Suppressor macrophage treated with lipopolysaccharide for 4 hours (primary cell): ENCODE results near the gene GPRC5D.

Experiments used
- DNase-seq: peaks from one replicate; pipeline ENCODE4 v3.0.0-alpha.2; 2020

GPRC5D gene

GRCh38 chr12:12933742-12934141 is 18.2 kb downstream of the GPRC5D start:
- no peak for DNase-seq

DNA sequence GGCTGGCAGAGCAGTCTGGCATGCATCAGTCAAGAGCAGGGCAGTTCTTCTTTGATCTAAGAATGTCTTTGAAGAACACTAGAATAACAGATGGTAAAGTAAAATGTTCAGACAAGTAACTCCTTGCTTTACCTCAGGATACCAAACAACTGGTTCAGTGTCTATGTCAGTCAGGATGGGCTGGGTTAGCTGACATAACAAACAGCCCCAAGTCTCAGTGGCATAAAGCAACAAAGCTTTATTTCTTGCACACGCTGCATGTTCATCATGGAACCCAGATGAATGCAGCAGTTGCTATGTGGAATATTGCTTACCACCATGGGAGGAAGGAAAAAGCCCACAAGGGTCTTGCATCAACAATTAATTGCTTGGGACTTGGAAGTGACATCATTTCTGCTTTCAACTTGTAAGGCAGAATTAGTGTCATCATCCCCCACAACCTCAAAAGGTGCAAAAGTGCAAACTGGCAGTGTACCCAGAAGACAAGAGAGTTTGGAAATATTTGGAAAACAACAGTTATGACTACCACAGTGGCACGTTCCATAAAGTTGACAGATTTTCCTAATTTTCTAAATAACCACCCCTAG is 21.2 kb downstream of the GPRC5D start:
- peak; percentile 9 for DNase-seq

GRCh38 chr12:12929696-12930095 is 22.3 kb downstream of the GPRC5D start:
- DNase-seq, result no peak

GRCh38 chr12:12927211-12928079 is 24.5 kb downstream of the GPRC5D start:
- DNase-seq, result peak; percentile 9

DNA sequence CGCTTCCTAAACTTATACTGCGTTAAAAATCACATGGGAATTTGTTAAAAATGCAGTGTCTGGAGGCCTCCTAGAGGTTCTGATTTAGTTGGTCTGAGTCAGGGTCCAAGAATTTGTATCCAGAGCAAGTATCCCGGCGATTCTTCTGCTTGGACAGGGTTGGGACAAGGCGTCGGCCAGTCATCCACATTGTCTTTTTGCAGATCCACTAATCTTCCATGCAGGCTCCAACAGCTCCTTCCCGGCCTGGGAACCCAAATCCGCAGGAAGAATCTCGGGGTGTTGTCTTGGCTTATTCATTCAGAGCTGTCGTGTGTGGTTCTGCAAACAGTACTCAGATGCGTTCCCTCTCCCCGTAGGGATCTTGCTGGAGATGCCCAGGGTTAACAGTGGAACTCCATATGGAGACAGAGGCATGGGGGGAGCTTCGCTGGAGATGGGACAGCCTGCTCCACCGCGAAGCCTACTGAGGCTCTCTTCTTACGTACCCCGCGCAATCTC is 25.3 kb downstream of the GPRC5D start:
- DNase-seq, result no peak

- no peak for DNase-seq
Measured at GRCh38 chr12:12925388-12925787, 26.6 kb downstream of the GPRC5D start.

DNA sequence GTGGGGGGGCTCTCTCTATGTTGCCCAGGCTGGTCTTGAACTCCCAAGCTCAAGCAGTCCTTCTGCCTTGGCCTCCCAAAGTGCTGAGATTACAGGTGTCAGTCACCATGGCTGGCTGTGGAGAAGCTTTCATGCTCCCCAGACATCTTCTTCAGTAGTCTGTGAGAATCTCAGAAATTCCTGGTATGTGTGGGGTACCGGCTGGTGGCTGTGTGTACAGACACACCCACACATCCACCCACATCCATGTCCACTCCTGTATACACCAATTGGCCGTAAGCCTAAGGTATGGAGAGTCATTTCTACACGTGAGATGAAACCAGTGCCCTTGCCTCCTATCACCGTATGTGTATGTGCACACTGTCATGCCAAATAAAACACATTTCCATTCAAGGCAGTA is 27.8 kb downstream of the GPRC5D start:
- DNase-seq, result no peak

DNA sequence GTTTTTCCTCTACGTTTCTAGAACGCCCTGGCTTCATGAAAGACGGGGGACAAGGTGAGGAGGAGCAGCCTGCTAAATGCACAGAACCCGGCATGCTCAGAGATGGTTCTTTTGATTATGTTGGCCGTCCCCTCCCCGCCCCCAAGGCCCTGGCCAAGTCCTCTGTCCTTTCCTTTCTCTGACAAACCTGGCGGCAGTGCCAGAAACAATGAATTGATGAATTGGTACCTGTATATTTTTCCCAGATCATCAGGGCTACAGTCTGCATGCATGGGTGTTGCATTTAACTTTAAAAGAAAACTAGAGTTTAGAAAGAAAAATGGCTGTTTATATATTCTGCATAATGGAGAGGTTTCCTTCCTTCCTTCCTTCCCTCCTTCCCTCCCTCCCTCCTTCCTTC is 29.0 kb downstream of the GPRC5D start:
- DNase-seq, result no peak

DNA sequence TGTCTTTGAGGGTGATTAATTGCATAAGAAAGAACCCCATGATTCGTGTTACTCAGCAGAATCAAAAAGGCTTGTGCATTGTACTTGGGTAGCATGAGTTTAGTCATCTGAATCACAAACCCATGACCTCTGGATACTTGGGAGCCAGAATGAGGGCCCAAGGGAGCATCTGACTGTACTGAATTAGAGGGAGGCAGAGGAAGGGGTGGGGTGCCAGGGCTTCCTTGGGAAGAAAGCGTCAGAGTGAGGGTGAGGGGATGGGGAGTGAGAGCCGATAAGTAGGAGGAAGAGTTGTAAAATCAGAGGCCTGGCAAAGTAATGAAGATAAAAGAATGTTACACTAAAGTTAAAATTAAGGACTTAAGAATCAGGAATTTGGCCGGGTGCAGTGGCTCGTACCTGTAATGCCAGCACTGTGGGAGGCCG is 29.8 kb downstream of the GPRC5D start:
- DNase-seq, result peak; percentile 54

DNA sequence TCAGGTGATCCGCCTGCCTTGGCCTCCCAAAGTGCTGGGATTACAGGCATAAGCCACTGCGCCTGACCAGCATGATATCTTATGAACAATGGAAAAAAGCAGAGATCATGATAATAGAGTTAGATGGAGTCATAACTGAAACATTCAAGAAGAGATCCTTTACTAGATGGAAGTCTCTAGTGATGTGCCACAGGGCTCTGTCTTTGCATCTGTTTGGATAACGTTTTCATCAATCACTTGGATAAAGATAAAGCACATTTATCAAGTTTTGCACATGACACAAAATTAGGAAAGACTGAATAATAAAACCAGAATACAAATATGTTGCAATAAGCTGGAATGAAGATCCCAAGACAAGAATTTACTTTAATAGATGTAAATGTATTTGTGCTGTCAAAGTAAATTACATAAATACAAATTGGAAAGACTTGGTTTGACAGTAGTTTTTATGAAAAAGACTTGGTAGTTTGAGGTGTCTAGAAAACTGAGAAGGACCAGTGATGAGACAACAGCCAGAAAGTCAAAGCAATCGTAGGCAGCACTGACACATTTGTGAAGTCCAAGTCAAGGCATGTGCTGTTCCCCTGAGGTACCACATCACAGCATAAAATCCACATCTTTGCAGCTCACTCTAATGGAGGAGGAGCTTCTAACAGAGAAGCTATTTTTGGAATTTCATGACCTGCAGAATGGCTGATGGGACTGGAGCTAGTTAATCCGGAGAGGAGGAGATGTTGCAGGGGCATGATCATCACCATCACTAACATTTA is 32.1 kb downstream of the GPRC5D start:
- no peak for DNase-seq

DNA sequence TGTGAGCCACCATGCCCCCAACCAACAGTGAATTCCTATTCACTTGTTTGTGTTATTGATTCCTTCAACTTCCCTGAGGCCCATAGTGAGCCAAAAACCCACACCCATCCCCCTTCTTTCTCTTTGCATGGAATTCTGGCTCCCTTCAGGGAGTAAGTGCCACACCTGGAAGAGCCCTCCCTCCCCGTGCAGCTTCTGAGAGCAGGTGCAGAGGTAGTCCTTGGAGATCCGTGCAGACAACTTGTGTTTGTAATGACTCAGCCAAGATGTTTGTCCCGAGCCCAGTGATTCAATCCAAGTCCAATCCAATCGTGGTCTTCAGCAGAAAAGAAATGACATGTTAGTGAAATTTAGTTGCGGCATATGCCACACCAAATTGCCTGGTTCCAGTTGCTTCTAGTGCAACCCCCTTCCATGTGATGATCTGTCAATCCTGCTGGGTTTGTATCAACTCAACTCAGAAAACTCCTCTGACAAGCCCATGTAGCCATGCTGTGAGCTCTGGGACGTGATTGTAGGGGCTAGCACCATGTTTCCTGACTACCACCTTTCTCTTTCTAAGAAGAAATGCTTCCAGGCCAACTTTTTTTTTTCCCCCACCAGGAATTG is 33.1 kb downstream of the GPRC5D start:
- DNase-seq, result no peak

GRCh38 chr12:12917517-12917916 is 34.5 kb downstream of the GPRC5D start:
- DNase-seq, result no peak

DNA sequence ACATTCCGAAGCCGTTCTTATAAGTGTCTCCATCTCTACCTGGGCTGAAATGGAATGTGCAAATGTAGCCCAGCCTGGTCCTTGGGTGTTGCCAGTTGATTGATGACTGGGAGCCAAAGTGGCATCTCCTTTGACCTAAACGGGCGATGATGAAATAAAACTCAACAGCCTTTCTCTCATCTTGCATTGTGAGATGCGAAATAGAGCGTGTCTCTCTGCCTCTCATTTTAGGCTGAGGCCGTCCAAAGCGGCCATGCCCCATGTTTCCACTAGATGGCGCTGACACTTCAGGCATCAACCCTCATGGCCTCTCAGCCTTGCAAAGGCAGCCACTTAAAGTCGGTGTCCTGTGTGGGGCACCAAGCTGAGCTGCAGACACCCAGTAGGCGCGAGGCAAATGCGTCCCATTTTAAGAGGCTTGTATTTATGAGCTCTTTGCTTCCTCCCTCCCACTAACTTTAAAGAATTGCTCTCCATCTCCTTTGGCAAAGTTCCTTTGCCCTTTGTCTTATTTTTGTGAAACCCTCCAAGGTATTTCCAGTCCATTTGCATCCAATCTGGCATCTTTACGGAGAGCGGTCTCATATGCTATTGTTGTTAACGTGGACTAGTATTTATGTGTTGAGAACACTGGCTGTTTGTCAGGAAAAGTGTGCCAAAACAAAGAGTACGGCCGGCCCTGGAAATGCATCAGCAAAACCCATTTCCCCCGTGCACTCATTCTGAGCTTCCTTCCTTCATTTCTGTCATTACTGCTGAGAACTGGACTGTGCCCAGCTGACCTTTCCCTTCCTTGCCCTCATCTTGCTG is 35.6 kb downstream of the GPRC5D start:
- DNase-seq, result peak; percentile 89

DNA sequence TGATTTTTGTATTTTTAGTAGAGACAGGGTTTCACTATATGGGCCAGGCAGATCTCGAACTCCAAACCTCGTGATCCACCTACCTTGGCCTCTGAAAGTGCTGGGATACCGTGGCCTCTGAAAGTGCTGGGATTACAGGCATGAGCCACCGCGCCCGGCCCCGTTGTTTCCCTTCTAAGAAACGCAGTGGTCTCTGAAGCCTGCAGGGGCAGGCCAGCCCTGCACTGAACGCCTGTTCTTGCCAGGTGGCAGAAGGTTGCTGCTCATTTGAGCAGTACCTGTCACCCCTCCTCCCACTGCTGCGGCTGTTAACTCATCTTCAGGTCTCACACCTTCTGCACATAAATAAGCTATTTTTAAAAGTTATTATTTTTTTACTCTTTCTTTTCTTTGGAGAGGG is 36.3 kb downstream of the GPRC5D start:
- no peak for DNase-seq

DNA sequence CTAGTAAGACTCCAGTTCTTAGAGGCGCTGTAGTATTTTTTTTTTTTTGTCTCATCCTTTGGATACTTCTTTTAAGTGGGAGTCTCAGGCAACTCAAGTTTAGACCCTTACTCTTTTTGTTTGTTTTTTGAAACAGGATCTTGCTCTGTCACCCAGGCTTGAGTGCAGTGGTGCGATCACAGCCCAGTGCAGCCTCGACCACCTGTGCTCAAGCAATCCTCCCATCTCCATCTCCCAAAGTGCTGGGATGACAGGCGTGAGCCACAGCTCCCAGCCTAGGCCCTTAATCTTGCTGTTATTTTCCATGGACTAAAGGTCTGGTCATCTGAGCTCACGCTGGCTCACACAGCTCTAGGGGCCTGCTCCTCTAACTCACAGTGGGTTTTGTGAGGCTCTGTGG is 39.3 kb downstream of the GPRC5D start:
- DNase-seq, result no peak

DNA sequence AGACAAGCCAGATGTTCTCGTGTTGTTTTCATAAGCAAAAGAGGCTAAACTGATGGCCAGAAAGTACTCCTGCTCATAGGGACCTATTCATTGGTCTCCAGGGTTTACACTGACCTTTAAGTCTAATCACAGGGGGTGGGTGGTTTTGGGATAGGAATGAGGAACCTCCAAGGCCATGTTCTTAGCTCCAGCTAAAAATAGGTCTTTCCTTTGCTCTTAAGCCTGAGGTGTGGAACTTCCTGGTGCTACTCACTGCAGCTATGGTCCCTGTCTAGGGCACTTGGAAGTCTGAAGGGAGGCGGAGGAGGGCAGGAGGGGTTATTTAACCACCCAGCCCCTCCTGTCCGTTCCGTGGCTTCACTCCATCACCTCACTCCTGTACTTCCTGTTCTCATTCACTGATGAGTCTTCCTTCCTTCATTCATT is 42.0 kb downstream of the GPRC5D start:
- DNase-seq, result no peak

- no peak for DNase-seq
Measured at GRCh38 chr12:12909228-12909994, 42.6 kb downstream of the GPRC5D start.

GRCh38 chr12:12908711-12909110 is 43.3 kb downstream of the GPRC5D start:
- no peak for DNase-seq

DNA sequence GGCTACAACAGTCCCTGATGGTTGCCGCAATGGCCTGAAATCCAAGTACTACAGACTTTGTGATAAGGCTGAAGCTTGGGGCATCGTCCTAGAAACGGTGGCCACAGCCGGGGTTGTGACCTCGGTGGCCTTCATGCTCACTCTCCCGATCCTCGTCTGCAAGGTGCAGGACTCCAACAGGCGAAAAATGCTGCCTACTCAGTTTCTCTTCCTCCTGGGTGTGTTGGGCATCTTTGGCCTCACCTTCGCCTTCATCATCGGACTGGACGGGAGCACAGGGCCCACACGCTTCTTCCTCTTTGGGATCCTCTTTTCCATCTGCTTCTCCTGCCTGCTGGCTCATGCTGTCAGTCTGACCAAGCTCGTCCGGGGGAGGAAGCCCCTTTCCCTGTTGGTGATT is 43.7 kb downstream of the GPRC5D start:
- DNase-seq, result no peak

GRCh38 chr12:12907552-12907951 is 44.4 kb downstream of the GPRC5D start:
- no peak for DNase-seq
